HL-60/S4 treated with retinoic acid at 250 ng/mL for 4 days and 3 days (cell line): ENCODE data around the gene LRBA.
"Not testable (repeated sequence)": the region's sequence is repeated elsewhere in the genome, so short reads cannot be mapped to it uniquely, and the experiment has no call there.

ENCODE experiments used
- in situ Hi-C: fragments of 300-500 bp; cut with MboI; formaldehyde crosslinking; loops from 2 replicates; pipeline ENCODE4 v1.7.0; 2022; ENCODE audit warnings: low sequenced_read_pairs

The LRBA gene

GRCh38 chr4:150694438-150694837, 320.6 kb downstream of the LRBA start:
- in situ Hi-C loops, result no loop called here

GRCh38 chr4:150683775-150684350, 331.2 kb downstream of the LRBA start:
- in situ Hi-C loops, result no loop called here

GRCh38 chr4:150682126-150682525, 333.0 kb downstream of the LRBA start:
- in situ Hi-C loops, result no loop called here

- in situ Hi-C loops, result no loop called here
Measured at GRCh38 chr4:150681063-150681462, 334.0 kb downstream of the LRBA start.

GRCh38 chr4:150680651-150681050, 334.4 kb downstream of the LRBA start:
- in situ Hi-C loops, result no loop called here

GRCh38 chr4:150679765-150680343, 335.2 kb downstream of the LRBA start:
- in situ Hi-C loops, result no loop called here

GRCh38 chr4:150679018-150679764, 335.9 kb downstream of the LRBA start:
- in situ Hi-C loops, result no loop called here

- in situ Hi-C loops, result no loop called here
Measured at GRCh38 chr4:150673793-150674192, 341.3 kb downstream of the LRBA start.

- in situ Hi-C loops, result no loop called here
Measured at GRCh38 chr4:150668824-150669223, 346.3 kb downstream of the LRBA start.

GRCh38 chr4:150664935-150665334, 350.1 kb downstream of the LRBA start:
- in situ Hi-C loops, result no loop called here

GRCh38 chr4:150662686-150663085, 352.4 kb downstream of the LRBA start:
- in situ Hi-C loops, result no loop called here

- in situ Hi-C loops, result not testable (repeated sequence)
Measured at GRCh38 chr4:150661551-150661950, 353.5 kb downstream of the LRBA start.

GRCh38 chr4:150658258-150658657, 356.8 kb downstream of the LRBA start:
- in situ Hi-C loops, result not testable (repeated sequence)

GRCh38 chr4:150656891-150657290, 358.2 kb downstream of the LRBA start:
- in situ Hi-C loops, result no loop called here

GRCh38 chr4:150650751-150651150, 364.3 kb downstream of the LRBA start:
- in situ Hi-C loops, result no loop called here

GRCh38 chr4:150648123-150648522, 367.0 kb downstream of the LRBA start:
- in situ Hi-C loops, result no loop called here

- in situ Hi-C loops, result no loop called here
Measured at GRCh38 chr4:150647008-150647407, 368.1 kb downstream of the LRBA start.

GRCh38 chr4:150641612-150642011, 373.5 kb downstream of the LRBA start:
- in situ Hi-C loops, result no loop called here

- in situ Hi-C loops, result no loop called here
Measured at GRCh38 chr4:150632639-150633038, 382.4 kb downstream of the LRBA start.

- in situ Hi-C loops, result no loop called here
Measured at GRCh38 chr4:150628073-150628472, 387.0 kb downstream of the LRBA start.

GRCh38 chr4:150625033-150625432, 390.1 kb downstream of the LRBA start:
- in situ Hi-C loops, result no loop called here

GRCh38 chr4:150624055-150624454, 391.0 kb downstream of the LRBA start:
- in situ Hi-C loops, result no loop called here
